GM21619 (cell line): Measurements from ENCODE around the gene SLC1A2.
A peak's percentile ranks its signal among the peaks of the same experiment; 100 is the strongest.

ENCODE experiments used
- ATAC-seq: cut with Tn5 transposase; IDR thresholded peaks from one replicate; pipeline ENCODE4 v1.9.1; 2021; ENCODE audit not compliant: unreplicated experiment

Gene SLC1A2

GRCh38 chr11:35352077-35352888 lies 67.1 kb downstream of the SLC1A2 start:
- ATAC-seq: no peak

DNA sequence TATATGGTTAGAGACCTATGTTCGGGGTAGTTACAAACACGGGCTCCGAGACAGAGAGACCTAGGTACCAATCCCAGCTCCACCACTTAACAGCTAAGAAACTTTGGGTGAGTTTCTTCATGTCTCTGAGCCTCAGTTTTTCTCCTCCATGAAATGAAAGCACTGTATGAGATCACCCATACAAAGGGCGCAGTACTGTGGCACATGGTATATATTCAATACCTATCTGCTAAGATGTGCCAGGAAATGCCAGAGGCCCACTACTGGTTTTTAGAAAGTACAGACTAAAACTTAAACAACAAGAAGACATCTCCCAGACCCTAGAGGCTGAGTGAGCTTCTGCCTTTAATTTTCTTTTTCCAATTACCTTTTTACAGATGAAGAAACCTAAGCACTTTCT lies 69.5 kb downstream of the SLC1A2 start:
- ATAC-seq: no peak

- ATAC-seq: no peak
These were observed 70.3 kb downstream of the SLC1A2 start for GRCh38 chr11:35348898-35349687.

- ATAC-seq: no peak
These were observed 71.4 kb downstream of the SLC1A2 start for GRCh38 chr11:35347921-35348331.

DNA sequence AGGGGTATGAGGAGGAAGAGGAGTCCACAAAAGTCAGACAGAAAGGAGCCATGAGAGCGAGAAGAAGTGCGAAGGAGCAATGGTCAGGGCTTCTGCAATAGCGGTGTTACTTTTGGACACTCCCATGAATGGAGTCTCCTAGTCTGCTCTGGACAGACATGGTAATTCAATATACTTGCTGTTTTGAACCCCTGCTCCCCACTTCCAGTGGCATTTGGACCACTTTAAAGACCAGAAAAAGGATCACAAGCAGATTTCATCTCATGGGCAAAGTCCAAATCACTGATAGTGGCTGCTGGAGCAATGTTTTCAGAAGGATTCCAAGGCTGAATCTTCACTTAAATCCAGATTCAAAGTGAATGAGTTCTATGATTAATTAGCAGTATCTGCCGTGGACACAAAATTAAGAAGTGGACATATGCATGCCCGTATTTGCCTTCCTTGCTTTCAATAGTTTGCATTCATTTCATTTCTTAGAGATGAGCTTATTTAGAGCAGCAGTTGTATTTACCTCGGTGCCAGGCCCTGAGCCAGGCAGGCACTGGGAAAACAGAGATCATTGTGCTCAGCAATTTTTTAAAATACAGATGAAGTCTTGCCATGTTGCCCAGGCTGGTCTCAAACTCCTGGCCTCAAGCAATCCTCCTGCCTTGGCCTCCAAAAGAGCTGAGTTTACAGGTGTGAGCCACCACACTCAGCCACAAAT lies 72.0 kb downstream of the SLC1A2 start:
- no peak for ATAC-seq

DNA sequence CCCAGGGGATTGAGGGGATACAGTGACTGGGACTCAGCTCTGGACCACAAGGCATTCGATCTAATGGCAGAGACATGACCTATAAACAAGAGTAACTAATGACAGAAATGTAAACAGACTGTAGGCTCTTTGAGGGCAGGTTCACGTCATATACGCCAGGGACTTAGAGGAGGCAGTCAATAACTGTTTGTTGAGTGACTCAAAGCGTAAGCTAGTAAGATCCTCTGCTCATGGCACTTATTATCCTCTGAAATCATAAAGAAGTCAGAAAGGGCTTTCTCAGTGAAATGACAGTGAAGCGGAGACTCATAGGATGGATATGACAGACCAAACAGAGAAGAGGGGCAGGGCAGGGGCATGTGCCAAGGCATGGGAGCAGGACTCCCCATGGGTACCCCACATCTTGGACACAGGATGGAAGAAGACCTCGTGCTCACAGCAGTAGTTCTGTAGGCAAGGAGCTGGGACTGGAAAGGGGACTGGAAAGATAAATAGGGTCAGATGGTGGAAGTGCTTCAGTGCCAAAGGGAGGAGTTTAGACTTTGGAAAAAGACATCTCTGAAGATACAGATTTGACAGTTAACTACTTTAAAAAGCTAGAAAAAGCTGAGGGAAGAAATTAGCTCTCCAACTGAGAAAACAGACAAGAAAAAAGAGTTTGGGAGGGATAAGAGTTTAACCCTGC lies 72.7 kb downstream of the SLC1A2 start:
- no peak for ATAC-seq

GRCh38 chr11:35344681-35345574 lies 74.4 kb downstream of the SLC1A2 start:
- ATAC-seq: peak; percentile 51

GRCh38 chr11:35343033-35343598 lies 76.2 kb downstream of the SLC1A2 start:
- no peak for ATAC-seq

DNA sequence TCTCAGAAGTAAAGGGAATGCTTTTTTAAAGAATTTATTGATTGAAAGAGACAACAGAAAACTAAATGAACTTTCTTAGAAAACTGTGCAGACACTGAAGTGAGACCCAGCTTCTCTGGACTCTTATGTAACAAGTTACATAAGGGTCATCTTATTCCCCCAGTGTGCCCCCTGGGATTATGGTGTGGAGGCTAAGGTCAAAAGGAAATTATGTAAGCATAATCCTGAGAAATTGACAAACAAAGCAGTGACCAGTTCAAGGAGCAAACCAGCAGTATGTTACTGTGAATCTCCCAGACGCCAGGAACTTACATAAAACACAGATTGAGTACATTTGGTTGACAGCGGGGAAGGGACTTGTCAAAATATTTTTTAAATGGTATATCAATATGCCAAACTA lies 78.6 kb downstream of the SLC1A2 start:
- no peak for ATAC-seq

- ATAC-seq: no peak
These were observed 79.3 kb downstream of the SLC1A2 start for GRCh38 chr11:35340071-35340470.

DNA sequence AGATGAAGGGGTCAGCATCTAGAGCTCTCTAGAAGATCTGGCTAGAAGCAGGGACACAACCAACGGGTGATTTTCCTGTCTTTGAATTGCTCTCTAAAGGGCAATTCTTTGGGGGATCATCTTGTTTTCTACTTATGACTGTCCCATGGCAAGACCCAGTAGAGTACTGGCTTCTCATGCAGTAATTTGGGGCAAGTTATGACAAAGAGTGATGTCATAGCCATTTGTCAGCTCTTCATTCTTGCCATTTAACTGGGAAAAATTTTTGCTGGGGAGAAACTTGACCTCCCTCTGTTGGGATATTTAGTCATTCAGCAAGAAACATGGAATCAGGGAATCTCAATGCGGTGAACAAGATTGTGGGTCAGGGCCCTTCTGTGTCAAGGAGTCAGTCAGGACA lies 80.4 kb downstream of the SLC1A2 start:
- ATAC-seq: no peak

DNA sequence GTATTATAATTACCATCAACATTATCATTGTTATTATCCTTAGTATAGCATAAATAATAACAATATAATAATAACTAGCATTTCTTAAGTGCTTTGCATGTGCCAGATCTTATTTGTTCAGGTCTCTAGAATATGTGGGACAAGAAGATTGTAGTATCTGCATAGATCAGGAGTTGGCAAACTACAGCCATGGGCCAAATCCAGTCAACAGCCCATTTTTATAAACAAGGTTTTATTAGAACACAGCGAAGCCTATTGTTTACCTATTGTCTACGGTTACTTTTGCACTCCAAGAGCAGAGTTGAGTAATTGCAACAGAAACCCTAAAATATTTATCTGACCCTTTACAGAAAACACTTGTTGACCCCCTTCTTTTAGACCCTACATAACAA lies 81.4 kb downstream of the SLC1A2 start:
- ATAC-seq: no peak

DNA sequence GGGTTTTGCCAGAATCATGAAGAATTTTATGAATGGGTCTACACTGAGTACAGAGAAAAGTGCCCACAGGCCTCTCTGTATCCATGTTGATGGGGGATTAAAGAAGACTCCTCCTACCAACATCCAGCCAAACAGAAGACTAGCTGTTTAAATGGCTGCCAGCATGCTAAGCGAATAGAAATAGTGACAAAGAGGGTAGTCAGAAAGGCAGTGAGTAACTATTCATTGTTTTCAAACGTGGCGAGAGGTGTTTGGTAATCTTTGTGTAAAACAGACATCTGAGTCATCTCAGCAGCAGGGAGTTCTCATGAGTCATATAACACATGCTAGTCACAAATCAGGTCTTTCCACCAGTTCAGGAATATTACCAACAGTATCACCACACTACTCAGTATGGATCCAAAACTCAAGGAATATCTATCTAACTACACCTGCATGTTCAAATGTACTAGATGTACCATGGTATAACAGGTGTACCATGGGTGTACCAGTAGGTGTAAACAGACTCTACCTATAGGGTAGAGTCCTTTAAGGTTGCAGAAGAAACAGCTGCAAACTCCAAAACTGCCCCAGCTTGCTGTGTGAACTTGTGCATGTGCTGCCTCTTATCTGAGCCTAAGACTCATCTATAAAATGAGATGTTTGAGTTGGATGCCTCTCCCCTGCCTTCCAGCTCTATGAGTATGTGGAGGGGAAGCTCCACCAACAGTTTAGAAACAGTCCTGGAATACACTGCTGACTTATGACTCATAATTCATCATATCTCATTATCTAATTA lies 82.0 kb downstream of the SLC1A2 start:
- ATAC-seq: no peak

DNA sequence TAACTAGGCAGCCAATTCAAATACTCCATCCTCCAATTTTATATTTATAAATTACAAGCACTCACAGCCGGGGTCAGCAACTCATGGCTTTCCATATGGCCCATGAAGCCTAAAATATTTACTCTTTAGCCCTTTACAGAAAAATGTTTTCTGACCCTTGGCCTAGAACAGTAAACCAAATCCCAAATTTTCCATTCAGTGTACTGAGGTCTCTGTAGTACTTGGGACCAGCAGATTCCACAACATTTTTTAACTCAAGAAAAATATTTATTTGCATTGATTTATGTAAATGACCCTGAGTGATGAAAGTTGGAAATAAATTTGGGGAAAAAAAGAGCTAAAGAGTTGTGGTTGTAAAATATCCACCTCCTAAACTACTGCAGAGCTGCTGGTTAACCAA lies 82.6 kb downstream of the SLC1A2 start:
- no peak for ATAC-seq

GRCh38 chr11:35335226-35335625 lies 84.1 kb downstream of the SLC1A2 start:
- ATAC-seq: no peak

- ATAC-seq: peak; percentile 88
These were observed 84.8 kb downstream of the SLC1A2 start for GRCh38 chr11:35334385-35335090.

DNA sequence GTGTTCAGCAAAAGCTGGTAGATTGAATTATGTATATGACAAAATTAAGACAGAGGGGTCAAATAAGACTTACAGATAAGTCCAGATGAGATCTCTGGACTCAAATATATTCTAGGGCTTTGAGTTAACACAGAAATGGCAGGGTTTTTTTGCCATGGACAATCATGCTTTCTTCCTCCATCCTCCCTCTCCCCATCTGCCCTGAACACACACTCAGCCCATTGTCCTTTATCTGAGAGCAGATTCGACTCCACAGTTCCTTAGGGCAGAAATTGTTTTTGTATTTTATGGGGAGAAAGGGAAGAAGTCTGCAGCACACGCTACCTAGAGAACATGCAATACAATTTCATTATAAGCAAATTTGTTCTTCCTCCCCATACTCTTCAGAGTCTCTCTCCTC lies 86.8 kb downstream of the SLC1A2 start:
- ATAC-seq: no peak

- no peak for ATAC-seq
These were observed 88.4 kb downstream of the SLC1A2 start for GRCh38 chr11:35330931-35331330.
